GM11168 (cell line): ENCODE data around the gene OOSP3.
"Not testable (repeated sequence)": the region's sequence is repeated elsewhere in the genome, so short reads cannot be mapped to it uniquely, and the experiment has no call there.

Experiments
- in situ Hi-C: fragments of 300-500 bp; cut with MboI; formaldehyde crosslinking; loops from one replicate; pipeline ENCODE4 v1.12.0; 2022; ENCODE audit warnings: low sequenced_read_pairs; ENCODE audit not compliant: unreplicated experiment

Gene OOSP3

DNA sequence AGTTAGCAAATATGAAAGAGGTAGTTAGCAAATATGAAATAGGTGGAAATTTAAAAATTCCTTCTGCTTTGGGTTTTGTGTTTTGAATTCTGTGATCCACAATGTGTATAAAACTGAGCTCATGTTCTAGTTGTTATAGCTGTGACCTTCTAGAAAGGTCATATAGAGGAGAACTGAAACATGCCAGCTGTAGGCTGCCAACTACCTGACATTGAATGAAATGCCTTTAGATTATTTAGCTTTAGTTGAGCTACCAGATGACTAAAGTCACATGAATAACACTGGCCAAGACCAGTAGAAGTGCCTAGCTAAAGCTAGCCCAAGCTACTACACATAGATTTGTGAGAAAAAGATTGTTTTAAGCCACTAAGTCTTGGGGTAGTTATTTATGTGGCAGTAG is 6.5 kb upstream of the OOSP3 start:
- in situ Hi-C loops: no loop called here

DNA sequence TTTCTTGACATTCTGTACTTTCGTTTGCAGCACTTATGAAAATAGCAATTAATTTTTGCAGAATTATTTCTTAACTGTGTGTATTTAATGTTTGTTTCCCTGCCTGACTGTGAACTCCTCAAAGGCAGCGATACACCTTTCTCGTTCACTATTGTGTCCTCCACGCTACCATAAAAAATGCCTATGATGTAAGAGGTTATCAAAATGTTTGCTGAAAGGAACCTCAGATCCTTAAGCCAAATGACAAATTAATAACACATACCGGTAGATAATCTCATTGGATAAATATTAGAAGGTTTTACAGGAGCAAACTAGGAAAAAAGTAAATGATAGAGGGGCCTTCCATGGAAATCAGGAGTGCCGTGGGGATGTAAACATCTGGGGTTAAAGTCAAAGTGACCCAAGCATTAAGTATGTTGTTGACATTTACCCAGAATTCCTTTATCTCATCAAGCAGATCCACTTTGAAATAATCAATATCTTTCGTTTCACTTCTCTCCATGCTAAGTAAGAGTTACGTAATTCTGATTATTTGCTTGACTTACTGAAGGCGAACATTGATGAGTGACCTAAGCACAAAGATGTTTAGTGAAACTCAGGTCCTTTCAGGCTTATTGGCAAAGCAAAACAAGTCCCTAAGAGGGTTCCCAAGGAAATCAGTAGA is 2.6 kb upstream of the OOSP3 start:
- in situ Hi-C loops: no loop called here

DNA sequence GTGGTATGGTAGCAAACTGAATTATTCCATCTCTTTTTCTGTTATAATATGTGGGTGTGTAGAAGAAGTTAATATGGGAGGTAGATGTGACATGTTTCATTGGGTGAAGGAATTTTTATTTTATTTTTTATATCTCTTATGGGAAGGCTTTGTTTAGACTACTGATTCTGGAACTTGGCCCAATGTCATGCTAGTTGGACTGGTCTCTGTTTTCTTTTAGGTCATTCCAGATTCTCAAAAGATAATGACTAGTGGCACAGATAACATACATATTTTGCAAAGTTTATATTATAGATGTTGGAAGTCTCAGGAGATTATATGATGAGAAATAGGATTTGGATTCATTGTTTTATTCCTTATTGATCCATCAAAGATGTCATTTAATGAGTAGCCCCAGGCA is 1.3 kb upstream of the OOSP3 start:
- in situ Hi-C loops: no loop called here

DNA sequence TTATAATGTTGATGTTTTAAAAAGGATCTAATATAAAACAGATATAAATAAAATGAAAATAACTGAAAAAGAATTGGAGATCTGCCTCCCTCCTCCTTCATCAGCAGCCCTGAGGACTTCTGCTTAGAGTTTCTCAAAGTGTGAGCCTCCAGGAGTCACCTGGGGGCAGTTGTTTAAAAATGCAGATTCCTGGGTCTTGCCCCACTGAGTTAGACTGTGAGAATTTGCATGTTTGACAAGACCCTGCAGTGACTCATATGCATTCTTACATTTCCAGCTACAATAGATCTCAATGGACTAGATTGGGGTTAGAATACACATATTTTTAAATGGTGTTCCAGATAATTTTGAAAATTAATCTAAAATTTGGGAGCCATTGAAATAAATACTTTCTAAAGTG is 798 bp upstream of the OOSP3 start:
- in situ Hi-C loops: no loop called here

DNA sequence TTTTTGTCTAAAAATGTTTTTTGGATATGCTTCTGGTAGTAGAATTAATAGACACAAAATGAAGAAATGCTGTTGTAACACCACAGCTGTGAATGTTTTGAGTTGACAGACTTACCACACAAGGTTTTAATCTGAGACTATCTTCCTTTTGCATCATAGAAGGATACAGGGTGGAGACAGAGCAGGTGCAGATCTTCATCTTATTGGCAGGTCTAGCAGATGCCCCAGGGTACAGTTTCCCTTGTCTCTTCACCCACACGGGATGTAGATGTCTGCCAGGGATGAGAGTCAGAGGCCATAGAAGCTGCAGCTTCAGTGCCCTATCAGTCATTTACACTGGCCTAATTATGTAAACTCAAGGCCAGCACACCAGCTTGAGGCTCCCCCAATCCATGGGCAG is 985 bp downstream of the OOSP3 start:
- in situ Hi-C loops: no loop called here

DNA sequence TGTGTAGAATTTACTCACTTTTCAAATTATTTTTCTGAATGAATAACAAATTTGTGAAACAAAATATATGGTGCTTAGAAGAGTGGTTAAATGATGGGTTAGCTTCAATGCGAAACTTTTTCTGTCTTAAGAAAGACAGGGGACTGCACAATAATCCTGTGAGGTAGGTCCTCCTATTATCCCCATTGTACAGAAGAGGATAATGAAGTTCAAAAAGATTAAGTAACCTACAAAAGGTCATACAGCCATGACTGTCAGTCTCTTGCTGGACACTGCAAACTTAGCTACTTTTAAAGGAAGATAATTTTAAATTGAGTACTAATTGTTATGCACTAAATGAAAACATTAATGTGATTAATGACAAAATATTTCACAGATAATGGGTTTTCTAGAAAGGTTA is 5.0 kb downstream of the OOSP3 start:
- in situ Hi-C loops: no loop called here

DNA sequence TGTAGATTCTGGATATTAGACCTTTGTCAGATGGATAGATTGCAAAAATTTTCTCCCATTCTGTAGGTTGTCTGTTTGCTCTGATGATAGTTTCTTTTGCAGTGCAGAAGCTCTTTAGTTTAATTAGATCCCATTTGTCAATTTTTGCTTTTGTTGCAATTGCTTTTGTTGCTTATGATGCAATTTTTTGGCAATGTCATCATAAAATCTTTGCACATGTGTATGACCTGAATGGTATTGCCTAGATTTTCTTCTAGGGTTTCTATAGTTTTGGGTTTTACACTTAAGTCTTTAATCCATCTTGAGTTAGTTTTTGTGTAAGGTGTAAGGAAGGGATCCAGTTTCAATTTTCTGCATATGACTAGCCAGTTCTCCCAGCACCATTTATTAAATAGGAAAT is 8.6 kb downstream of the OOSP3 start:
- in situ Hi-C loops: not testable (repeated sequence)

DNA sequence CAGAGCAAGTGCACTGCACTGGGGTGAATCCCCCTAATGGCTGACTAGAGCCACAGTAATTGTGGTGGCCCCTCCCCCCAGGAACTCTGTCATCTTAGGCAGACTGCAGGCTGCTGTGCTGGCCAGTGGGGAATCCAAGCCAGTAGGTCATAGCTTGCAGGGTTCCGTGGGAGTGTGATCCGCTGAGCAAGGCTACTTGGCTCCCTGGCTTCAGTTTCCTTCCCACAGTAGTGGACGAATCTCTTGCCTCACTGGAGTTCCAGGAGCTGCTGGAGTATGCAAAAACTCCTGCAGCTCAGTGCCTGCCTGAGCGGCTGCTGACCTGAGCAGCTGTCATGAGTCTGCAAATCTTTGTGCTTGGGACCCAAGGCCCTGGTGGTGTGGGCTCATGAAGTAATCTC is 13.2 kb downstream of the OOSP3 start:
- in situ Hi-C loops: no loop called here

DNA sequence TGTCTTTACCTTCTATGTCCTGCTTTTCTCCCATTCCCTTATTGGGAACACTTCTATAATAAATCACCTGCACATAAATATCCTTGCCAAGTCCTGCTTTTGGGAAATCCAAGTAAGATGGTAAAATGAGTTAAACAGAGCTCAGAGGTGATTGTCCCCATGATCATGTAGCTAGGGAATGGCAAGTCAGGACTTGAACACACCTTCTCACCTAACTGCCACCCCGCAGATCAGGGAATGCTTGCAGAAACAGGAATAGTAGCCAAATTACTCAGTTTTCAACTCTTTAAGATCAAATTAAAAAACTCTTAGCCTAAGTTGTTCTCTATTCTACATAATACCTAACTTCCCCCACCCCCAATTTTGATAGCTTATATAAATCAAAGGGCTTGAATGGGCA is 16.0 kb downstream of the OOSP3 start:
- in situ Hi-C loops: no loop called here

DNA sequence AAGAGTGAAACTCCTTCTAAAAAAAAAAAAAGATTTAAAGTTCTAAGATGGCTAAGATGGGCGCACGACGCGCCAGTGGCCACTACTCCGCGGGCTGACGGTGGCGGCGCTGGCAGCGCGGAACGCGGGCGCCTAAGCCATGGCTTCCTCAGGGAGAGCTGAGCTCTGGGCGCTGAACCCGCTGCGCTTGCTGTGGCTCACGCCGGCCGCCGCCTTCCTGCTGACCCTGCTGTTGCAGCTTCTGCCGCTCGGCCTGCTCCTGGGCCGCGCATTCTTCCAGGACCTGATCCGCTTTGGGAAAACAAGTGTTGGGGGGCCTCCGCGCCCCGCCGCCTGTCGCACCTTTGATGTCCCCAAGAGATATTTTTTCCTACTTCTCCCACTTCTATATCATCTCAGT is 19.5 kb downstream of the OOSP3 start:
- in situ Hi-C loops: no loop called here

DNA sequence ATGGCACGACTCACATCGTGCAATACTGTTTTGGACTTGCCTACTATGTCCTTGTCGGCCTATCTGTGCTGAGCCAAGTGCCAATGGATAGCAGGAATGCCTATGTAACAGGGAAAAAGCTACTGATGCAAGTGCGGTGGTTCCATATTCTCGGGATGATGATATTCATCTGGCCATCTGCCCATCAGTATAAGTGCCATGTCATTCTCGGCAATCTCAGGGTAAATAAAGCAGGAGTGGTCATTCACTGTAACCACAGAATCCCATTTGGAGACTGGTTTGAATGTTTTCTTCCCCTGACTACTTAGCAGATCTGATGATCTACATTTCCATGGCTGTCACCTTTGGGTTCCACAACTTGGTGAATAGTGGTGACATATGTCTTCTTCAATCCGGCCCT is 20.1 kb downstream of the OOSP3 start:
- in situ Hi-C loops: no loop called here

DNA sequence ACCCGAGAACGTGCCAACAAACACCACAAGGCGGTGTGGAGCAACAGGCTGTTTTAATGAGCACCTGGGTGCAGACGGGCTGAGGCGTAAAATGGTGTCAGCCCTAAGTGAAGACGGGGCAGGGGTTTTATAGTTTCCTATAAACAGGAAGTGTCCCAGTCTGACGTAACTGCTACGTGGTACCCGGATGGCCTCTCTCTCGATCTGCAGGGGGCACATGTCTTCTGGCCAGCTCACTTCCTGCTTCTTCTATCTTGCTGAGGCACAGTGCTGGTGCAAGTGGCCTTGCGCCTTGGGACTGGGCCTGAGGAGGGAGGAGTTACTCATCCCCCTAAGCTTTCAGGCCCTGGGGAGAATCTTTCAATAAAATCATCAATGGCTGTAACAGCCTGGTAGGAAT is 20.9 kb downstream of the OOSP3 start:
- in situ Hi-C loops: no loop called here

DNA sequence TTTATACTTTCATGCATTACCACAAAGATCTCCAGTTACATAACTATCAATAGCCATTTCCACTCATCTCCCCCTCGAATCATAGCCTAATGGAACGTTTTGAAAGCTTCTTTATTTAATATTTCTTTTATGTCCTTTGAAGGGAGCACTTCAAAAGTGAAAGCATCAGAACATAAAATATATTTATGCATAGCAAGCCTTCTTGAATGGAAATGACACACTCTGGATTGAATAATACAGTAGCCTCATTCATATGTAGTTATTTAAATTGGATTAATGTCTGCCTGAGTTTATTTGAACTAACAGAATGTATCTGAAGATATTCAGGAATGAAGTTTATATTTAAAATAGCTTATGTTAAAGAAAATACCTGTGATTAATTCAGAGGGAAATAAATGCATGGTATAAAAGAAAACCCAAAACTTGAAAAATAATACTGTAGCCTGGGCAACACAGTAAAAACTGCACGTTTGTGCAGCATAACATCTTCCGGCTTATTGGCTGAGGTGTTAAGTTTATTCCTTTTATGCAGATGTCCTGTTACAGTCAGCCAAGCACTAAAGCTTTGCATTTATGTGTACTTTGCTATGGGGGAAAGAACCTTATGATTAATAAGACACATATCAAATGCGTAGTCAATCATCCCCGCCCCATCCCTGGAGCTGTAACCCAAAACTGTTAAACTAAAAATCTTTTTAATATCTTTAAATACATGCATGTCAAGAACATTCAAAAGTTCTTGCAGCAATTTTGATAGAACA is 22.0 kb downstream of the OOSP3 start:
- in situ Hi-C loops: no loop called here

DNA sequence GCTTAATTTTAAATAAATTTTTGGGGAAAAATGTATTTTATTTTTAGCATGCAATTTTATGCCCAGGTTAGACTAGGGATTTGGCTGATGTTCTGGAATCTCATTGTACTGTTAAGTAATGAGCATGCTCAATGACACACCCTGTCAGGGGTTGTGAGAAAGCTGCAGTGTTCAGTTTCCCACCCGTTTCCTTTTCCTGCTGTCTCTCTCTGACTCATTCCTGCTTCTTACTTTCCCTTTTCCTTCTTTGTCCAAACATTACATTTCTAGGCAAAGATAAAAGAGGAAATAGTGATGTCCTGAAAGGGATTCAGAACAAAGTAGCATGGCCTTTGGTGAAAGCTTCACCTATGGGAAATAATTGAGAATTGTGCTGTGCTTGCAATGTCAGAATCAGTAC is 22.7 kb downstream of the OOSP3 start:
- in situ Hi-C loops: no loop called here

DNA sequence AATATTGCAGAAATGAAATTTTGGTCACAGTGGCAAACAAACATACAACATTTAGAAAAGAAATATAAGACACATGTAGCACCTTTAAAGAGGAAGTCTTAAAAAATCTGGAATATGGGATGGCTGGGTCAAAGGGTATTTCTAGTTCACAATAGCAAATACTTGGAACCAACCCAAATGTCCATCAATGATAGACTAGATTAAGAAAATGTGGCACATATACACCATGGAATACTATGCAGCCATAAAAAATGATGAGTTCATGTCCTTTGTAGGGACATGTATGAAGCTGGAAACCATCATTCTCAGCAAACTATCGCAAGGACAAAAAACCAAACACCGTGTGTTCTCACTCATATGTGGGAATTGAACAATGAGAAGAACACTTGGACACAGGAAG is 25.0 kb downstream of the OOSP3 start:
- in situ Hi-C loops: not testable (repeated sequence)

DNA sequence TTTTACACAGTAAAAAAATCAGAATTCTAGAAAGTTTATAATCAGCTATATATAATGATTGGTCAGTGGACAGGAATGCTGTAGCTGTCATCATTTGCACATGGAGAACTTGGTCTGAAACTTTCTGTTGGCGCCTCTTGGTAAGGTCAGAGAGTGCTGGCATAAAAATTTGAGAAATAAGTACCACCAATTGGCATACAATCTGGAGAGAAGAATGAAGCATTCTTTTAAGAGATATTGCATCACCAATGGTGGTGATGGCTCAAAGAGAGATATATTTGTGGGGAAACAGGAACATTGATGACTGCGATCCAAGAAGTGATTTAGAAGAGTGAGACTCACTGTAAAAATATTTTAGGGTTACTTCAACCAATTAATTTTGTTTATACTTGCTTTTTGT is 39.9 kb downstream of the OOSP3 start:
- in situ Hi-C loops: no loop called here

DNA sequence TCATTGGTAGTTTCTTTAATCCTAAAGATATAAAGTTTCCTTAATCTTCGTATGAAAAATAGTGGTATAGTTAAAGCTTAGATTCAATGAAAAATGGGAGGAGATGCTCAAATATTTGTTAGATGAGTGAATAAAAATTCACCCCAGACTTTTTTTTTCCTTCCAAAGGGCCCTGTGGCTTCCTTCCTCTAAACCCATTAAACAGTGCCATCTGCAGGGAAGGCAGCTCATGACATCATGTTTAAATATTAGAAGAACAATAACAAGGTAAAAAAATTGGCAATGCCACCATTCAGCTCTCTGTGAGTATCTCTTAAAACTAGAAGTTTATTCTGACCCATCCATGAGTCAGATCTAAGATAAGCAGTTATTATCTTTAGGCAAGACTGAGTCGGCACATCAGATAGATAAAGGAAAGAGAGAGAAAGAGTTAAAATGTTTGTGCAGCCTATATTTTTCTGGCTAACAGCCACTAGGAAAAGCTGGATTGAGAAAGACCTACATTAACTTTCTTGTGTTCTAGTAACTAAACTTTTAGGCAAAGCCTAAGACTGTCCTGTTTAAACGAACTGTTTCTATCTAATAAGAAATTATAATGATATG is 40.5 kb downstream of the OOSP3 start:
- in situ Hi-C loops: no loop called here

DNA sequence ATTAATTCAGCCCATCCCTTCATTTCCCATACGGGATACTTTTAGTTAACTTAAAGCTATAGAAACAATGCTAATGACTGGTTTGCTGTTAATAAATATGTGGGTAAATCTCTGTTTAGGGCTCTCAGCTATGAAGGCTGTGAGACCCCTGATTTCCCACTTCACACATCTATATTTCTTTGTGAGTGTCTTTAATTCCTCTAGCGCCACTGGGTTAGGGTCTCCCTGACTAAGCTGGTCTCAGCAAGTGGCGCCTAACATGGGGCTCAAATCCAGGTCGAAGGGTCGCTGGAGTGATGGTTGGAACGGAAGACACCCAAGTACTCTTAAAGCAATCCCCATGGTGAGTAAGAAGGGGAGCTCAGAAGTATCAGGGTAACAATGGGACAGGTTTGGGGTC is 45.2 kb downstream of the OOSP3 start:
- in situ Hi-C loops: no loop called here

DNA sequence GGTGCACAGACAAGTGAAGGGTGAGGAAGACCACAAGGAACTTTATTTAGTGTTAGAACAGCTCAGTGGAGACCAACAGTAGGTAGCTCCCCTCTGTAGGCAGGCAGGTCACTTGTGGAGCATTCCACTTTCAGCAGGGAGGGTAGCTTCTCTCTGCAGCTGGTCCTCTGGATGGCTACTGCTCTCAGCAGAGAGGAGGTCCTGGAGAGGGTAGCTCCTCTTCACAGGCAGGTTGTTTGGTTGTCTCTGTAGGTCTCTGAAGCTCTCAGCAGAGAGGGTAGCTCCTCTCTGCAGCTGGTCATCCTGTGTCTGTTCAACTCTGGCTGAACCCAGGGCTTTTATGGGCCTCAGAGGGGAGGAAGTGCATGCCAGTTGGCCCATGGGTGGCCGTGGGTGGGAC is 53.1 kb downstream of the OOSP3 start:
- in situ Hi-C loops: no loop called here

DNA sequence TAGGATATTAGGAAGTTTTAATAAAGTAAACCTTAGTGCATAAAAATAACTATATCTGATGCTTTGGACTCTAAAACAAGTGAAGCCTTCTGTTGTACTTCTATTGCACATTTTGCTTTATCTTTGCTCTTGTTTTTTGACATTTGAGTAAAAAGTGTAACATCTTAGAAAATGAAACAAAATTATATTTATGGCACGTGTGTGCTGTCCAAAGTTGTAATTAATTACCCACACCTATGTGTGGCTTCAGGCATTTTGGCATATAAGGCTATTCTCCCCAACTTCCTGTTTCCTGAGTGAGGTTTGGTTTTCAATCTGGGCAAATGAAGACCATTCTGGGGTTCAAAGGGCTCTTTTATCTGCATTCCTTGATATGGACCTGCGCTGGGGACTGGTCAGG is 59.5 kb downstream of the OOSP3 start, which contains the start of gene OOSP1:
TSS of gene OOSP1 (plus strand) at position 301 of the 400 bp plus-strand sequence. CDS start at position 324, 23 bp downstream.
- in situ Hi-C loops: no loop called here

DNA sequence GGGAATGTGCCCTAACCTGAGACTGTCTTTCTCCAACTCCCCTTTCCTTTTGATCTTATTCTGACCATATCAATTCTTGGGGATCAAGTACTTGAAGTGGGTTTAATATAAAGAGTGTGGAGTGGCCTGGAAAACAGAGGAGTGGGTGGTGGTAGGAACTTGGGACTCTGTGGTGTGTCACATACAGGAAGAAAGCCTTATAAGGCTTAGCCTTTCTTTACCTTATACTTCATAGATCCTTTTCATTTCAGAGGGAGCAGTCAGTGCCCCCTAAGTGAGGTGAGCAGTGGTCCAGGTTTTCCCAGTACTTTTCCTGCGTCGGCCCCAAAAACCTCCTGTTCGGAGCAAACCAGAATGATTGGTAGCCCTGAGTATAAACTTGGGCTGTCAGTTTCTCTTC is 60.1 kb downstream of the OOSP3 start:
- in situ Hi-C loops: no loop called here

DNA sequence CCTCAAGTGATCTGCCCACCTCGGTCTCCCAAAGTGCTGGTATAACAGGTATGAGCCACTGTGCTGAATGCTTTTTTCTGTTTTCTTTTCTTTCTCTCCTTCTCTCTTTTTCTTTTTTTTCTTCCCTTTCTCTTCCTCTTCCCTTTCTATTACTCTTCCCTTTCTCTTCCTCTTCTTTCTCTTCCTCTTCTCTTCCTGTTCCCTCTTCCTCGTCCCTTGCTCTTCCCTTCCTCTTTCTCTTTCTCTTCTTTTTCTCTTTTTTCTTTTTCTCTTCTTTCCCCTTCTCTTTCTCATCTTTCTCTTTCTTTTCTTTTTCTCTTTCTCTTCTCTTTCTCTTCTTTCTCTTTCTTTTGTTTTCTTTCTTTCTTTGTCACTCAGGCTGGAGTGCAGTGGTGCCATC is 60.9 kb downstream of the OOSP3 start:
- in situ Hi-C loops: no loop called here
